ENCODE measurements around the gene SLC17A1.

Gene SLC17A1

DNA sequence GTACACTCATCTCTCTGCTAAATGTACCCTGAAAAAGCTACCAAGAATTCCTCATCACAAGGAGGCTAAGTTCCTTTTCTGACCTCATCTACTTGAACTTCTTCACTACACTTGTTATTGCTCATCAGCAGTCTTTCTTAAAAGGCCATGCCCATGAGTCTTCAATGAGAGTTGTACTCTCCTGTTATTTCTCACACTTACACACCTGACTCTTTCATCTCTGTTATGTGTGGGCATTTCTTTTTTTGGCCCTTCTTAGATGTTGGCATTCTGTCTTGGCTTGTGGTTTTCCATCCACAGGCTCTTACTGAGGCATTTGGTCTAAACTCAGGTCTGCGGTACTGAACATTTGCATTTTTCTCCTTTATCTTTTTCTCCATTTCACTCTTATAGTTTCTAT, 10.7 kb upstream of the SLC17A1 start:
- H3K4me2 ChIP-seq, result no peak overlapping the region
- no peaks in the 10 kb centered on the region for H3K27me3 ChIP-seq (ENCODE audit: insufficient read depth, low read depth)
- no peak for TF ChIP-seq CTCF (conservative IDR thresholded peaks at IDR 0.05; ENCODE audit: low read depth, low read length)
- no peaks in the 10 kb centered on the region for H3K36me3 ChIP-seq (ENCODE audit: insufficient read depth)
- H3K27ac ChIP-seq, result no peak overlapping the region
- no peaks in the 10 kb centered on the region for H4K20me1 ChIP-seq (ENCODE audit: insufficient read depth)
- H2AFZ ChIP-seq (ENCODE audit: low read depth), result no peak overlapping the region
- H3K79me2 ChIP-seq (ENCODE audit: insufficient read depth, low read depth), result no peaks in the 10 kb centered on the region
- H3K4me1 ChIP-seq (ENCODE audit: low read depth, poor library complexity, severe bottlenecking), result no peaks in the 10 kb centered on the region
- H3K9ac ChIP-seq, result no peak overlapping the region
- no peak overlapping the region for H3K4me3 ChIP-seq (IDR thresholded peaks at IDR 0.05; ENCODE audit: insufficient read depth, low read depth, low read length)

DNA sequence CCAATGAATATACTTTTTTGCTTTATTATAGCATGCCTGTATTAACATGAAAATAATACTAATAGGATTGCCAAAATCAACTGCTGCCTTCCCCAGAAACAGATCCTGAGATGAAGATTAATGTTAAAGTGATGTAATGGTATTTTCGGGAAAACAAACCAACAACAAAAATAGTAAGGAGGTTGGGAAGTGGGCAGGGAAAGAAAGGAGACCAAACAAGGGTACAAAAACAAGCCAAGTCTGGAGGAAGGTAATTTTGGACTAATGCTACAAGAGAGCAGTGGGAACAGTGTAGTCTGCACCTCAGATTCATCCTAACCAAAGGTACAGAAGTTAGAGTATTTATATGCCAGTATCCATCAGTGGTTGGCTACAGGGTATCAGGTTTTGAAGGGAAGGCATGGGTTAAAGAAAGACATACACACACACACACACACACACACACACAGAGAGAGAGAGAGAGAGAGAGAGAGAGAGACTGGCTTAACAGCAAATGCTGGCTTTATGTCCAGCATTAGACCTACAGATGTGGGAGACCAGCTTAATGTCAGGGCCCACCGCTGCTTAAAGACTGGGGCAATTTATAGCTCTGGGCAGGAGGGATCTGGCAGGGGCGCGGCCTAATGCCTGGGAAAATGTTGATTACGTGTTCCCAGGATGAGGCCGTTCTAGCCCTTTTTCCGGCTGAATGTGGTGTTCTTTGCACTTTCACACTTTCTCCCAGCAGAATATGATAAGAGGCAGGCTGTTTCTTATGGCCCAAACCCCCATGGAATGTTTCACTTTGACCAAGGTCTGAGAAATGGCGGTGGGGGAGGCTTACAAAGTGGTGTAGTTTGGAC, 3.8 kb upstream of the SLC17A1 start:
- H3K9ac ChIP-seq, result no peak overlapping the region
- H3K4me1 ChIP-seq (ENCODE audit: low read depth, poor library complexity, severe bottlenecking), result no peaks in the 10 kb centered on the region
- H3K4me2 ChIP-seq, result no peak overlapping the region
- no peak overlapping the region for H3K4me3 ChIP-seq (IDR thresholded peaks at IDR 0.05; ENCODE audit: insufficient read depth, low read depth, low read length)
- no peaks in the 10 kb centered on the region for H4K20me1 ChIP-seq (ENCODE audit: insufficient read depth)
- no peaks in the 10 kb centered on the region for H3K36me3 ChIP-seq (ENCODE audit: insufficient read depth)
- no peaks in the 10 kb centered on the region for H3K79me2 ChIP-seq (ENCODE audit: insufficient read depth, low read depth)
- TF ChIP-seq CTCF (conservative IDR thresholded peaks at IDR 0.05; ENCODE audit: low read depth, low read length), result no peak
- no peak overlapping the region for H3K27ac ChIP-seq
- H3K27me3 ChIP-seq (ENCODE audit: insufficient read depth, low read depth), result no peaks in the 10 kb centered on the region
- no peak overlapping the region for H2AFZ ChIP-seq (ENCODE audit: low read depth)

DNA sequence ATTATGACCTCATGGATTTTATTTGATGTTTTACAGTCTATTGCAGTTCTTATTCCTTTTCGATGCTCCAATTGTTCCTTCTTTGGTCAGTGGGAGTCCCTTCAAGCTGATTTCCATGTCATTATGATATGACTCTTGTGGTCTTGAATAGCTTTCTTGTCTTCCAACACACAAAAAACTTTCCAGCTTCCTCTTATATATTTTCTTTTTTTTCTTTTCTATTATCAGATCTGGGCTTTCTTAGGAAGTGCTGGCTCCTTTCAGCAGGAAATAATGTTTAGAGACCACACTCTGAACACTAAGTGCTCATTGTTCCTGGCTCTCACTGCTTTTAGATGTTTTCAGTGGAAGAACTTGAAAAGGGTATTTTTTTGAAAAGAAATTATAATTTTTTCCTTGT, 3.1 kb upstream of the SLC17A1 start:
- Histone ChIP-seq H3K27me3 (ENCODE audit: insufficient read depth, low read depth) (no peaks in the 10 kb centered on the region), H3K4me2 (no peak overlapping the region), H3K4me3 (IDR thresholded peaks at IDR 0.05; ENCODE audit: insufficient read depth, low read depth, low read length) (no peak overlapping the region), H3K79me2 (ENCODE audit: insufficient read depth, low read depth) (no peaks in the 10 kb centered on the region), H3K9ac (no peak overlapping the region), H3K4me1 (ENCODE audit: low read depth, poor library complexity, severe bottlenecking) (no peaks in the 10 kb centered on the region), H4K20me1 (ENCODE audit: insufficient read depth) (no peaks in the 10 kb centered on the region), H3K27ac (no peak overlapping the region), H3K36me3 (ENCODE audit: insufficient read depth) (no peaks in the 10 kb centered on the region), H2AFZ (ENCODE audit: low read depth) (no peak overlapping the region)
- no peak for TF ChIP-seq CTCF (conservative IDR thresholded peaks at IDR 0.05; ENCODE audit: low read depth, low read length)

DNA sequence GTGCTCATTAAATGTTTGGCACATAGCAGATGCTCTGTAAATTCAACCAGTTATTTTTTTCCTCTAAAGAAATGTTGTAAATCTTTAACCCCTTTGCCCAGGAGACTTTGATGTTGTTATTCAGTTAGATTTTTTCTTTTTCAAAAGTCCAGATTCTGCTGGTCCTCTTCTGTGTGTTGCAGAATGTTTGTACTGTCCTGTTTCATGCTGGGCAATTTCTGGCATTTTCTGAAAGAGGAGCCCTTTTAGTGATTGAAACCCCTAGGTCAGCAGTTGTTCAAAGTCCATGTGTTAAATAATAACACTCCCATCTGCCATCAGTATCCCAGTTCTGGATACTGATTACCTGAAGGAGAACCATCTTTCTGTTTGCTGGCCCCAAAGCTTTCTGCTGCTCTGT, 1.3 kb upstream of the SLC17A1 start:
- Histone ChIP-seq H3K79me2 (ENCODE audit: insufficient read depth, low read depth) (no peaks in the 10 kb centered on the region), H2AFZ (ENCODE audit: low read depth) (no peak overlapping the region), H3K4me1 (ENCODE audit: low read depth, poor library complexity, severe bottlenecking) (no peaks in the 10 kb centered on the region), H3K9ac (no peak overlapping the region), H3K36me3 (ENCODE audit: insufficient read depth) (no peaks in the 10 kb centered on the region; the same call in 1 of the 2 replicates), H3K27ac (no peak overlapping the region), H3K4me3 (IDR thresholded peaks at IDR 0.05; ENCODE audit: insufficient read depth, low read depth, low read length) (no peak overlapping the region), H3K27me3 (ENCODE audit: insufficient read depth, low read depth) (no peaks in the 10 kb centered on the region), H3K4me2 (no peak overlapping the region), H4K20me1 (ENCODE audit: insufficient read depth) (no peaks in the 10 kb centered on the region)
- TF ChIP-seq CTCF (conservative IDR thresholded peaks at IDR 0.05; ENCODE audit: low read depth, low read length), result no peak
